Peyer's patch (tissue), 4 donors: ENCODE results near the gene MDH1. TPM values are rescaled to one million over a fixed set of nuclear protein-coding genes. Genes with fewer than 3 reads are reported as not detected.
"Not testable (repeated sequence)": the region's sequence is repeated elsewhere in the genome, so short reads cannot be mapped to it uniquely, and the experiment has no call there.

Source experiments
- DNase-seq, 3 donors: peaks; one replicate each; pipeline ENCODE4 v3.0.0-alpha.2; 2017 to 2019
- H3K27ac ChIP-seq, 4 donors: fragments of 200-600 bp; sonication (generic); one replicate each; pipeline ENCODE4 v1.5.1; 2016 to 2019
- H3K27me3 ChIP-seq, 2 donors: fragments of 200-600 bp; sonication (generic); one replicate each; pipeline ENCODE4 v1.5.1; 2019
- H3K36me3 ChIP-seq, 3 donors: fragments of 200-600 bp; sonication (generic); one replicate each; pipeline ENCODE4 v1.5.1; 2016 to 2019
- H3K4me1 ChIP-seq, 4 donors: fragments of 200-600 bp; sonication (generic); one replicate each; pipeline ENCODE4 v1.5.1; 2016 to 2019
- H3K4me3 ChIP-seq, 4 donors: fragments of 200-600 bp; sonication (generic); 1 replicate in 3 of 4; 2 replicates in 1 of 4; pipeline ENCODE4 v1.5.1; 2016 to 2019; ENCODE audit warnings: mild to moderate bottlenecking in 1 of 4
- H3K9me3 ChIP-seq, 4 donors: fragments of 200-600 bp; sonication (generic); one replicate each; pipeline ENCODE4 v1.5.1; 2016 to 2019; ENCODE audit warnings: mild to moderate bottlenecking in 1 of 4
- CTCF ChIP-seq, 6 experiments: fragments of 450-650 bp in 4 of 6; fragments of 200-600 bp in 2 of 6; sonication (generic) in 1 of 6; IDR thresholded peaks; one replicate each; pipeline ENCODE4 v1.5.1; 2017 to 2019; ENCODE audit warnings: antibody characterized with exemption in 6 of 6, mild to moderate bottlenecking in 3 of 6, moderate library complexity in 1 of 6
- POLR2A ChIP-seq, 2 donors: fragments of 450-650 bp; IDR thresholded peaks; one replicate each; pipeline ENCODE4 v1.5.1; 2017; ENCODE audit warnings: antibody characterized with exemption in 2 of 2, mild to moderate bottlenecking in 2 of 2, moderate library complexity in 2 of 2
- total RNA-seq, 4 donors: library from RNA; depleted of rRNA; stranded (reverse); fragments of >200 nt; gene quantifications; one replicate each; pipeline ENCODE4 v1.1.0, GENCODE V29; 2016

Gene MDH1
- total RNA-seq, 4 donors from 2014 or later = 59.4 to 178 (median 127) TPM

- H3K36me3 ChIP-seq = peaks cover 0 to 58% (median 0%) of the 10 kb centered on the region in 3 donors
- H3K27ac ChIP-seq = no peak overlapping the region
- TF ChIP-seq POLR2A (IDR thresholded peaks at IDR 0.05) = no peak
- TF ChIP-seq CTCF (IDR thresholded peaks at IDR 0.05) = no peak
- H3K4me3 ChIP-seq = no peak overlapping the region
- no peaks in the 10 kb centered on the region for H3K27me3 ChIP-seq
- H3K9me3 ChIP-seq = no peaks in the 10 kb centered on the region
- no peaks in the 10 kb centered on the region for H3K4me1 ChIP-seq
- no peak for DNase-seq
These were observed 15.9 kb downstream of the MDH1 start for GRCh38 chr2:63604666-63605065.

DNA sequence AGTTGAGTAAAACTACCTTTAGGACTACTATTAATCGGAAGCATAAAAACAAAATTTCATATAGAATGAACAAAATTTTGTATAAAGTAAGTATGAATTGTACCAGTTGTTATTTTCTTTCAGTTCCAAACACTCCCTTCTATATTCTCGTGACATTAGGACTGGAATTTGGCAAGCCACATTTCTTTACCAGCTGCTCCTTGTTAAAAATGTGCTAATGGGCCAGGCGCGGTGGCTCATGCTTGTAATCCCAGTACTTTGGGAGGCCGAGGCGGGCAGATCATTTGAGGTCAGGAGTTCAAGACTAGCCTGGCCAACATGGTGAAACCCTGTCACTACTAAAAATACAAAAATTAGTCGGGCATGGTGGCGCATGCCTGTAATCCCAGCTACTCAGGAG, 20.1 kb downstream of the MDH1 start:
- H3K9me3 ChIP-seq, H3K4me3 ChIP-seq, H3K27ac ChIP-seq, H3K27me3 ChIP-seq, DNase-seq, H3K4me1 ChIP-seq: not testable (repeated sequence)
- peaks cover 0 to 37% (median 0%) of the 10 kb centered on the region in 3 donors for H3K36me3 ChIP-seq

DNA sequence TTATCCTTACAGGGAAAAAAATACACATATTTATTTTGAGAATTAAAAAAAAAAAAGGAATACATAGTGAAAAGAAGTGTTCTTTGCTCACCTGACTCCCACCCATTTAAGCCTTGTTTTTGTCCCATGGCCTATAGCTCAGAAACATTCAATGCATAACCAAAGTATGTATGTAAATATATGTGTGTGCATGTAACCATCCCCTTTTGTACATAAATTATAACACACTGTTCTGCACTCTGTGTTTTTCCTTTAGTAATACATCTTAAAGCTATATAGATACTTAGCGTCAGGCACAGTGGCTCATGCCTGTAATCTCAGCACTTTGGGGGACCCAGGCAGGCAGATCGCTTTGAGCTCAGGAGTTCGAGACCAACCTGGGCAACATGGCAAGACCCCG, 21.8 kb downstream of the MDH1 start:
- Histone ChIP-seq H3K27me3 (no peaks in the 10 kb centered on the region), H3K27ac (no peak overlapping the region), H3K9me3 (no peaks in the 10 kb centered on the region), H3K4me1 (no peaks in the 10 kb centered on the region), H3K4me3 (no peak overlapping the region), H3K36me3 (peaks cover 0 to 21% (median 0%) of the 10 kb centered on the region in 3 donors)
- TF ChIP-seq POLR2A (IDR thresholded peaks at IDR 0.05) (no peak), CTCF (IDR thresholded peaks at IDR 0.05) (no peak)
- DNase-seq = no peak

DNA sequence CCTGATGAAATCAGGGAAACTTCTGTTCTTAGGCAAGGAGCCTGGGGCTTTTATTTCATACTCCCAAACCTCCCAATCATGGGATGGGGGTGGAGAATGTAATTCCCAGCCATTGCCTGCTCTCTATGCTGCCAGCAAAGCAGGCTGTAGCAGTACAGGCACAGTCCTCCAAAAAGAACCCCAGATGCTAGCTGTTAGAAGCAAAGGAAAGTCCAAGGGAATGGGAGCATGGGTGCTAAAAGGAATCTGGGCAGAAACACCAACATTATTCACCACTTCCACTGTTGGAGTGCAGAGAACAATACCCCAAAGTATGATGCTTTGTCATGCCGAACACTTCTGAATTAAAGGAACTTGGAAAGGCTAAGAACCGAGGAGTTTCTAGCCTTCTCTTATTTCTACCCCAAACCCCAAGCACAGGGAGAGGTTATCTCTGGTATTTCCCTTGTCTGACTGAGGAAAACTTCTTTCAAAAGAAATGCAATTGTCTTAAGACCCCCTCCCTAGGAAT, 24.7 kb downstream of the MDH1 start:
- Histone ChIP-seq H3K9me3 (no peaks in the 10 kb centered on the region), H3K4me1 (no peaks in the 10 kb centered on the region), H3K27me3 (no peaks in the 10 kb centered on the region), H3K36me3 (no peaks in the 10 kb centered on the region), H3K4me3 (no peak overlapping the region), H3K27ac (no peak overlapping the region)
- DNase-seq = no peak
- TF ChIP-seq CTCF (IDR thresholded peaks at IDR 0.05) (no peak), POLR2A (IDR thresholded peaks at IDR 0.05) (no peak)

DNA sequence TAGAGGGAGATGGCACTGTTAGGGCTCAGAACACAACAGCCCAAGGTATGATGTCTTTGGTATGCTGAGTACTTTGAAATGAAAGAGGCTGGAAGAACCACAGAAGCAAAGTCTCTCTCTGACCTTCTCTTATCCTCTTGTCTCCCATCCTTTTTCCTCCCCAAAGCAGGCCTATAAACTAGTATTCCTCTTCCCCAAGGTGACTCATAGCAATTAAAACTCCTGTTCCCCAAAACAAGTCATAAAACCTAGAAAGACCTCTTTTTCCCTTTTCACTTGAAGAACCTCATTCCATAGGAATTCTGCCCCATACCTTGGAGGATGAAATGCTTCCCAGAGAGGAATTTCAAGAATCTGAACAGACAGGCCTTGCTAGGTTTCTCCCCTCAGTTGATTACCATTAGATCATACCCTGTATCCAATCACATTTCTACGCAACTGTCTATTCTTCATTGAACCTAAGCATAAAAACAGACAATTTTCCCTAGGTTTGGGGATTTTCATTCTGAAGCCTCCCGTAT, 25.7 kb downstream of the MDH1 start:
- TF ChIP-seq POLR2A (IDR thresholded peaks at IDR 0.05) = no peak
- no peak for TF ChIP-seq CTCF (IDR thresholded peaks at IDR 0.05)
- Histone ChIP-seq H3K27ac (no peak overlapping the region), H3K9me3 (no peaks in the 10 kb centered on the region), H3K4me3 (no peak overlapping the region), H3K4me1 (no peaks in the 10 kb centered on the region), H3K36me3 (no peaks in the 10 kb centered on the region), H3K27me3 (no peaks in the 10 kb centered on the region)
- no peak for DNase-seq

DNA sequence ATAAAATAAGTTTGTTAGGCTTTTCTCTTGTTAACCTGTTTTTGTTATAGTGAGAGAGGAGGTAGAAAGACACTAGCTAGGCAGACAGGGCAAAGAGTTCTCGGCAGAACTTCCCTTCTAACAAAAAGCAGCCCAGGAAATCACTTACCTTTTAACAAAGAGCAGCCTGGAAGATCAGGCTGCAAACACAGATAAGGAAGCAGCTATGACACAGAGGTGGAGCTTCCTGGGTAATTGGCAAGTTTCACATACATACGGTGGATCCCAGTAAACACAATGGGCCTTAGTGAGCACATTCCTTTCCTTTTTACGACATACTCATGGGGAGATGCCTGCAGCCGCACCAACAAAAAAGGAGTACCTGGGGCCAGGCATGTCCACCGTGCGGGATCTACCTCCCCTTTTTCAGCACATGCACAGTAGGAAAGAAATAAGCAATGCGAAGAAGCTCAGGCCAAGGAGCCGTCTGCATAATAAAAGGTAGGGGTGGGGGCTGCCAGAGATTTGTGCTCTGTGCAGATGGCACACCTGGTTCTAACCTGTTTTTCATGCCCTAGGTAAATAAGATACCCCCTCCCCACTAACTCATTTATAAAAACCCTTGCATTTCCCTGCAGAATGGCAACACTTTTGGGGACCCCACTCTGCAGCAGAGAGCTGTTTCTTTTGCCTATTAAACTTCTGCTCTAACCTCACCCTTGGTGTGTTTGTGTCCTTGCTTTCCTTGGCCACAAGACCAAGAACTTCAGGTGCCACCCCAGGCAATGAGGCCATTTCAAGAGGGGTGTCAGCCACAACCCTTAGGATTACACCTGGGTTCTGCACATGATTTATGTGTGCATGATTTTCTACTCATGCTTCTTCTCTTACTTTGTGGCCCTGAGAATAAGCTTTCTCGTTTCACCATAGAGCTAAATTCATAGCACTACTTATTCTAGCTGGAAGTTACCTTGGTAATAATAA, 26.5 kb downstream of the MDH1 start:
- no peak for DNase-seq
- H3K4me1 ChIP-seq = no peaks in the 10 kb centered on the region
- no peaks in the 10 kb centered on the region for H3K9me3 ChIP-seq
- TF ChIP-seq POLR2A (IDR thresholded peaks at IDR 0.05) (no peak), CTCF (IDR thresholded peaks at IDR 0.05) (no peak)
- no peaks in the 10 kb centered on the region for H3K27me3 ChIP-seq
- no peak overlapping the region for H3K4me3 ChIP-seq
- H3K27ac ChIP-seq = no peak overlapping the region
- no peaks in the 10 kb centered on the region for H3K36me3 ChIP-seq
